Ishikawa (cell line): Measurements from ENCODE around the gene UBE3B.

Experiments used
- NFIC ChIP-seq: IDR thresholded peaks from 2 replicates; pipeline ENCODE4 v1.6.1; 2012
- RAD21 ChIP-seq: IDR thresholded peaks from 2 replicates; pipeline ENCODE4 v1.6.1; 2012; ENCODE audit warnings: low read depth
- TEAD4 ChIP-seq: IDR thresholded peaks from 2 replicates; pipeline ENCODE4 v1.6.1; 2012

DNA sequence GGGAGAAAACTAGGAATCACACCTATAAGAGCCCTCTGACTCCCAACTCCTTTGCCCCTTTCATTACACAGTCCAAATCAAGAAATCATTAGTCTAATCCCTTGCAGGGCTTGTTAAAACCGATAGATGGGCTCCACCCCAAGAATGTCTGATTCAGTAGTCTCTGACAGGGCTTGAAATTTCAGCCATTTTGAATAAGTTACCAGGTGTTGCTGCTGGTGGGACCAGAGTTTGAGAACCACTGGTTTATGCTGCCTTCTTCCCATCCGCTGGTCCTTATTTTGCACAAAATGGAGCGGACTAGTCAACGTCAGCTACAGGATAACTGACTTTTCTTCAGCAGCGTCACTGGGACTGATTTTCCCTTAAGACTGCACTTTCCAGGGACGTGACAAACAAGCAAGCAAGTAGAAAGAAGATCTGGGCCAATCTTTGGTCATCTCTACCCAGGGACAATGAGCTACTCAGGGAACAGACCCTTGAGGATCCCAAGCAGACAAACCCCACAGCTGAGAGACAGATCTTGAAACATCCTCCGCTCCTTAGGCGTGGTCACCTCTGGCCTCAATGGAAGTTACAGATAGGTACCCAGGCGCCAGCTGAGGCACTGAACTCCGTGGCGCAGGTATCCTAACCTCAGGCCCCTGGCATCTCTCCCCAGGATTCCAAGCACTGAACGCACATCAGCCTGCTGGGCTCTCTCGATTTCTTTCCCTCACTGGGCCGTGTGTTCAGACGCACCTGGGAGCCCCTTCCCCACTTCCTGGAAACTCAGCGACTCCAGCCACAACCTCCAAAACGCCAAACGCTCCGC, 1.2 kb upstream of the UBE3B start:
- TF ChIP-seq TEAD4 (no peak), NFIC (no peak), RAD21 (no peak)
